Neural crest cell (in vitro differentiated cells): ENCODE data around the gene SHROOM3. TPM values are rescaled to one million over a fixed set of nuclear protein-coding genes. Genes with fewer than 3 reads are reported as not detected.

Experiments used
- DNase-seq: peaks from one replicate; pipeline ENCODE4 v3.0.0; 2021; ENCODE audit warnings: low read depth, mixed read lengths, low spot score
- H3K27ac Mint-ChIP-seq: one replicate; pipeline ENCODE4 v1.8.0; 2021; ENCODE audit warnings: mild to moderate bottlenecking, mixed read lengths; ENCODE audit not compliant: unreplicated experiment
- H3K27me3 Mint-ChIP-seq: 2 replicates; pipeline ENCODE4 v1.8.0; 2021; ENCODE audit warnings: low read depth, mild to moderate bottlenecking, mixed read lengths
- H3K36me3 Mint-ChIP-seq: 2 replicates; pipeline ENCODE4 v1.8.0; 2021; ENCODE audit warnings: low read depth, mild to moderate bottlenecking, mixed read lengths
- H3K4me1 Mint-ChIP-seq: 2 replicates; pipeline ENCODE4 v1.8.0; 2021; ENCODE audit warnings: mixed read lengths
- H3K4me3 Mint-ChIP-seq: one replicate; pipeline ENCODE4 v1.8.0; 2021; ENCODE audit warnings: mild to moderate bottlenecking, mixed read lengths
- H3K9me3 Mint-ChIP-seq: 2 replicates; pipeline ENCODE4 v1.8.0; 2021; ENCODE audit warnings: mixed read lengths
- CTCF ChIP-seq: fragments of 200-600 bp; sonication (generic); conservative IDR thresholded peaks from 2 replicates; pipeline ENCODE4 v1.5.0; 2021; ENCODE audit warnings: antibody characterized with exemption, mild to moderate bottlenecking
- total RNA-seq: library from RNA; stranded (reverse); gene quantifications from 2 replicates; pipeline ENCODE4 v1.2.1, GENCODE V29; 2021

The SHROOM3 gene
- total RNA-seq, 1 donor from 2014 or later, result 40.1 TPM

GRCh38 chr4:76733068-76733771 lies 298.2 kb downstream of the SHROOM3 start:
- Mint-ChIP-seq H3K27me3 (no peaks in the 10 kb centered on the region), H3K4me1 (peaks cover 51% of the 10 kb centered on the region), H3K27ac (no peak overlapping the region), H3K36me3 (peaks cover 10% of the 10 kb centered on the region), H3K4me3 (no peak overlapping the region), H3K9me3 (no peaks in the 10 kb centered on the region)
- DNase-seq, result no peak
- no peak for TF ChIP-seq CTCF

GRCh38 chr4:76736414-76736813 lies 301.4 kb downstream of the SHROOM3 start:
- no peak overlapping the region for H3K4me3 Mint-ChIP-seq
- H3K36me3 Mint-ChIP-seq, result peaks cover 10% of the 10 kb centered on the region
- H3K9me3 Mint-ChIP-seq, result no peaks in the 10 kb centered on the region
- H3K27ac Mint-ChIP-seq, result no peak overlapping the region
- no peak for DNase-seq
- TF ChIP-seq CTCF, result no peak
- no peaks in the 10 kb centered on the region for H3K27me3 Mint-ChIP-seq
- peaks cover 26% of the 10 kb centered on the region for H3K4me1 Mint-ChIP-seq

- peaks cover 28% of the 10 kb centered on the region for H3K4me1 Mint-ChIP-seq
- no peak for TF ChIP-seq CTCF
- H3K4me3 Mint-ChIP-seq, result no peak overlapping the region
- no peak for DNase-seq
- H3K9me3 Mint-ChIP-seq, result no peaks in the 10 kb centered on the region
- H3K36me3 Mint-ChIP-seq, result peaks cover 11% of the 10 kb centered on the region
- H3K27me3 Mint-ChIP-seq, result no peaks in the 10 kb centered on the region
- no peak overlapping the region for H3K27ac Mint-ChIP-seq
Observed at GRCh38 chr4:76737180-76737579, 302.2 kb downstream of the SHROOM3 start.

- peaks cover 12% of the 10 kb centered on the region for H3K36me3 Mint-ChIP-seq
- no peak overlapping the region for H3K27ac Mint-ChIP-seq
- DNase-seq, result no peak
- TF ChIP-seq CTCF, result no peak
- peaks cover 32% of the 10 kb centered on the region for H3K4me1 Mint-ChIP-seq
- no peaks in the 10 kb centered on the region for H3K9me3 Mint-ChIP-seq
- H3K27me3 Mint-ChIP-seq, result no peaks in the 10 kb centered on the region
- no peak overlapping the region for H3K4me3 Mint-ChIP-seq
Observed at GRCh38 chr4:76737771-76738085, 302.7 kb downstream of the SHROOM3 start.

GRCh38 chr4:76738086-76738931 lies 303.3 kb downstream of the SHROOM3 start:
- DNase-seq, result no peak
- Mint-ChIP-seq H3K9me3 (no peaks in the 10 kb centered on the region), H3K36me3 (peaks cover 12% of the 10 kb centered on the region), H3K27me3 (no peaks in the 10 kb centered on the region), H3K4me3 (no peak overlapping the region), H3K27ac (no peak overlapping the region), H3K4me1 (peaks cover 37% of the 10 kb centered on the region)
- TF ChIP-seq CTCF, result no peak
